Endothelial cell of umbilical vein (primary cell): ENCODE results near the gene BRICD5. TPM values are rescaled to one million over a fixed set of nuclear protein-coding genes. Genes with fewer than 3 reads are reported as not detected.

Experiments
- BruUV-seq: library from RNA; stranded (reverse); fragments of 400-500 nt; replicated peaks from 2 replicates; lab custom pipeline; 2021; lab: Mats Ljungman, UMichigan
- CTCF ChIA-PET: fragments of 300-600, 350-600 bp; sonication (Branson Sonifier 250); formaldehyde crosslinking; loops from one replicate; lab custom pipeline; 2021; ENCODE audit warnings: antibody characterized with exemption, inconsistent platforms; lab: Charles Lee
- POLR2A ChIA-PET: fragments of 300-600, 350-600 bp; sonication (Branson Sonifier 250); formaldehyde crosslinking; loops from one replicate; lab custom pipeline; 2021; ENCODE audit warnings: antibody characterized with exemption, inconsistent platforms; lab: Charles Lee
- DNase-seq: peaks from one replicate; pipeline ENCODE4 v3.0.0-alpha.2; 2011; ENCODE audit warnings: low read depth, low spot score
- FAIRE-seq: peaks from 2 replicates; lab custom pipeline; 2011; peaks lifted over from hg19 to GRCh38; lab: Jason Lieb, UNC
- H2AFZ ChIP-seq: 2 replicates; pipeline ENCODE4 v1.6.0; 2012; ENCODE audit warnings: low read depth, low read length, control low read depth, inconsistent platforms
- H3K27ac ChIP-seq: 2 replicates; pipeline ENCODE4 v1.5.1; 2011; ENCODE audit warnings: low read depth, mild to moderate bottlenecking, control low read depth, low read length, moderate library complexity; ENCODE audit not compliant: insufficient read depth
- H3K27me3 ChIP-seq, 2 experiments: 2 replicates each; pipeline versions ENCODE4 v1.6.0 to v1.6.1; 2011; ENCODE audit warnings: low read length in 2 of 2, mixed read lengths in 1 of 2; ENCODE audit not compliant: control insufficient read depth in 2 of 2, insufficient read depth in 2 of 2
- H3K36me3 ChIP-seq, 2 experiments: 2 replicates in 1 of 2; 3 replicates in 1 of 2; pipeline ENCODE4 v1.5.1; 2011; ENCODE audit warnings: low read length in 2 of 2, mild to moderate bottlenecking in 1 of 2, moderate library complexity in 1 of 2; ENCODE audit not compliant: control insufficient read depth in 2 of 2, insufficient read depth in 2 of 2; ENCODE audit errors: extremely low read depth in 1 of 2
- H3K4me1 ChIP-seq: 3 replicates; pipeline ENCODE4 v1.5.1; 2011; ENCODE audit warnings: mild to moderate bottlenecking, low read length; ENCODE audit not compliant: control insufficient read depth, insufficient read depth; ENCODE audit errors: extremely low read depth
- H3K4me2 ChIP-seq: 2 replicates; pipeline ENCODE4 v1.6.1; 2011; ENCODE audit warnings: low read length, control low read depth, mixed read lengths; ENCODE audit not compliant: insufficient read depth
- H3K4me3 ChIP-seq, 3 experiments: fragments of 200-600 bp in 1 of 3; sonication (generic), shearing (Covaris generic) in 1 of 3; replicated peaks in 1 of 3; 2 replicates each; pipeline ENCODE4 v1.5.1; 2011 to 2016; ENCODE audit warnings: control low read depth in 3 of 3, low read length in 3 of 3, mild to moderate bottlenecking in 2 of 3, inconsistent platforms in 1 of 3, low read depth in 1 of 3, moderate library complexity in 1 of 3; ENCODE audit not compliant: insufficient read depth in 1 of 3
- H3K79me2 ChIP-seq: 2 replicates; pipeline ENCODE4 v1.6.0; 2012; ENCODE audit warnings: low read length, inconsistent platforms; ENCODE audit not compliant: control insufficient read depth, insufficient read depth
- H3K9ac ChIP-seq: replicated peaks from 2 replicates; pipeline ENCODE3; 2011; ENCODE audit warnings: low read length, control low read depth; ENCODE audit not compliant: insufficient read depth; ENCODE audit errors: extremely low read depth
- H3K9me1 ChIP-seq: replicated peaks from 3 replicates; pipeline ENCODE4 v1.6.0; 2011; ENCODE audit warnings: mild to moderate bottlenecking, low read length; ENCODE audit not compliant: control insufficient read depth, insufficient read depth; ENCODE audit errors: extremely low read depth
- H3K9me3 ChIP-seq: replicated peaks from 2 replicates; pipeline ENCODE4 v1.5.1; 2012; ENCODE audit warnings: low read length, inconsistent platforms; ENCODE audit not compliant: control insufficient read depth, insufficient read depth
- H4K20me1 ChIP-seq: replicated peaks from 2 replicates; pipeline ENCODE3; 2011; ENCODE audit warnings: mild to moderate bottlenecking, low read length; ENCODE audit not compliant: control insufficient read depth, insufficient read depth; ENCODE audit errors: extremely low read depth
- EZH2 ChIP-seq: IDR thresholded peaks from 2 replicates; pipeline ENCODE4 v1.6.1; 2012; ENCODE audit warnings: borderline replicate concordance, low read depth, mild to moderate bottlenecking, moderate library complexity, low read length, inconsistent platforms; ENCODE audit not compliant: severe bottlenecking
- FOS ChIP-seq: IDR thresholded peaks from 2 replicates; pipeline ENCODE4 v1.6.1; 2011; ENCODE audit warnings: mild to moderate bottlenecking, low read length, moderate library complexity, borderline replicate concordance; ENCODE audit not compliant: insufficient read depth
- JUN ChIP-seq: IDR thresholded peaks from 2 replicates; pipeline ENCODE4 v1.6.1; 2011; ENCODE audit warnings: borderline replicate concordance, low read depth; ENCODE audit not compliant: insufficient read length, insufficient read depth
- MYC ChIP-seq: IDR thresholded peaks from one replicate; pipeline ENCODE4 v1.6.1; 2011; ENCODE audit warnings: mild to moderate bottlenecking, low read depth, low read length
- POLR2A ChIP-seq: IDR thresholded peaks from 2 replicates; pipeline ENCODE4 v1.6.1; 2012; ENCODE audit warnings: low read depth, mild to moderate bottlenecking, control low read depth, low read length
- POLR2AphosphoS5 ChIP-seq: IDR thresholded peaks from 2 replicates; pipeline ENCODE4 v1.6.1; 2012; ENCODE audit warnings: low read depth, mild to moderate bottlenecking, control low read depth, low read length, moderate library complexity; ENCODE audit not compliant: insufficient read depth
- dilution Hi-C: fragments of 300-500 bp; cut with MboI; formaldehyde crosslinking; loops from one replicate; pipeline ENCODE4 v1.15.0; 2019; ENCODE audit warnings: low sequenced_read_pairs; ENCODE audit not compliant: extremely low pct_ligation_motif_present
- intact Hi-C: fragments of 100-400 bp; cut with micrococcal nuclease; formaldehyde crosslinking; loops from one replicate; pipeline ENCODE4 v1.10.0; 2022
- polyA plus RNA-seq, 4 experiments: library from polyadenylated mRNA; depleted of rRNA in 3 of 4; stranded (reverse) in 3 of 4; unstranded in 1 of 4; fragments of >200 nt; gene quantifications; 2 replicates each; pipeline versions ENCODE4 v1.2.1 to v1.2.3, GENCODE V29; 2011 to 2012; ENCODE audit warnings: missing spikeins in 1 of 4
- total RNA-seq: library from RNA; stranded (reverse); gene quantifications from 2 replicates; pipeline ENCODE4 v1.2.3, GENCODE V29; 2021
- TF ChIP-seq, protein P1 (sequence below), 2 donors: IDR thresholded peaks; 1 replicate in 1 of 2; 2 replicates in 1 of 2; pipeline ENCODE4 v1.5.1; 2011; ENCODE audit warnings: low read length in 2 of 2, mild to moderate bottlenecking in 2 of 2, moderate library complexity in 2 of 2, control low read depth in 1 of 2, inconsistent platforms in 1 of 2, low read depth in 1 of 2; ENCODE audit not compliant: insufficient read depth in 1 of 2; ENCODE audit errors: extremely low read depth in 1 of 2
- TF ChIP-seq, protein P2 (sequence below): IDR thresholded peaks from 2 replicates; pipeline ENCODE4 v1.6.1; 2011; ENCODE audit not compliant: insufficient read depth, insufficient read length

BRICD5 gene
- total and polyA plus RNA-seq, 2 donors (not counting 3 experiments of a cell fraction or from before 2014, with no cell fraction given): 5.6 to 8.4 TPM

DNA sequence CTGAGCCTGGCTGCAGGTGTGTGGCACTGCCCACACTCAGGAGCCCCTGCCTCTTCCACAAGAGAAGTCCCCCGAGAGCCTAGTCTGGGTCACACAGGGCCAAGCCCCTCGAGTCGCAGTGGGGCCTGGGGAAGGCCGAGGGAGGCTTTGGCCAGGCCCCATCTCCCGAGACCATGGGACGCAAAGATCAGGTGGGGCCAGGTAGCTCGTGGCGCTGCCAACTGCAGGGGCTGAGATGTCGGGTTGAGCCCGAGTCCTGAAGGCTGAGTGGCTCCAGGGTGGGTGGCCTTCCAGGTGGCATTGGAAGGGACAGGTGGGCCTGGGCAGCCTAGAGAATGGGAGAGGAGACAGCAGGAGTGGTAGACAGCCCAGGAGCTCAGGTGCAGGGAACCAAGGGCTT, 48.8 kb downstream of the BRICD5 start:
- Histone ChIP-seq H3K4me2 (no peak overlapping the region), H3K9ac (no peak overlapping the region), H3K36me3 (peaks cover 0 to 17% of the 10 kb centered on the region in 2 experiments), H2AFZ (no peak overlapping the region), H3K9me3 (no peaks in the 10 kb centered on the region), H3K27me3 (no peaks in the 10 kb centered on the region), H3K4me3 (no peak overlapping the region), H3K4me1 (peaks cover 26% of the 10 kb centered on the region), H3K27ac (no peak overlapping the region), H4K20me1 (no peaks in the 10 kb centered on the region), H3K9me1 (no peaks in the 10 kb centered on the region), H3K79me2 (peaks cover 79% of the 10 kb centered on the region)
- BruUV-seq: no TSS peak
- TF ChIP-seq, protein P1, sequence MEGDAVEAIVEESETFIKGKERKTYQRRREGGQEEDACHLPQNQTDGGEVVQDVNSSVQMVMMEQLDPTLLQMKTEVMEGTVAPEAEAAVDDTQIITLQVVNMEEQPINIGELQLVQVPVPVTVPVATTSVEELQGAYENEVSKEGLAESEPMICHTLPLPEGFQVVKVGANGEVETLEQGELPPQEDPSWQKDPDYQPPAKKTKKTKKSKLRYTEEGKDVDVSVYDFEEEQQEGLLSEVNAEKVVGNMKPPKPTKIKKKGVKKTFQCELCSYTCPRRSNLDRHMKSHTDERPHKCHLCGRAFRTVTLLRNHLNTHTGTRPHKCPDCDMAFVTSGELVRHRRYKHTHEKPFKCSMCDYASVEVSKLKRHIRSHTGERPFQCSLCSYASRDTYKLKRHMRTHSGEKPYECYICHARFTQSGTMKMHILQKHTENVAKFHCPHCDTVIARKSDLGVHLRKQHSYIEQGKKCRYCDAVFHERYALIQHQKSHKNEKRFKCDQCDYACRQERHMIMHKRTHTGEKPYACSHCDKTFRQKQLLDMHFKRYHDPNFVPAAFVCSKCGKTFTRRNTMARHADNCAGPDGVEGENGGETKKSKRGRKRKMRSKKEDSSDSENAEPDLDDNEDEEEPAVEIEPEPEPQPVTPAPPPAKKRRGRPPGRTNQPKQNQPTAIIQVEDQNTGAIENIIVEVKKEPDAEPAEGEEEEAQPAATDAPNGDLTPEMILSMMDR (IDR thresholded peaks at IDR 0.05; ENCODE audit: extremely low read depth in 1 of 2, insufficient read depth in 1 of 2, low read depth in 1 of 2, low read length in 2 of 2): no peak
- TF ChIP-seq POLR2AphosphoS5 (no peak), FOS (no peak), EZH2 (no peak), JUN (no peak), MYC (no peak), POLR2A (no peak)
- TF ChIP-seq, protein P2, sequence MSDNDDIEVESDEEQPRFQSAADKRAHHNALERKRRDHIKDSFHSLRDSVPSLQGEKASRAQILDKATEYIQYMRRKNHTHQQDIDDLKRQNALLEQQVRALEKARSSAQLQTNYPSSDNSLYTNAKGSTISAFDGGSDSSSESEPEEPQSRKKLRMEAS: no peak
- DNase-seq: no peak
- CTCF ChIA-PET: no interaction called here
- intact Hi-C loops (no loop called here), dilution Hi-C loops (loop anchor here (25.0 kb wide), 1 partner anchor 125 kb away; the partner anchor contains the start of genes NHERF2, NTHL1 and TSC2)
- no peak for FAIRE-seq
- POLR2A ChIA-PET: interaction anchor here (0.6 kb wide), 1 partner anchor 10 kb away, joined by 4 read pairs; no protein-coding TSS in a partner anchor
